ENCODE measurements around the gene GALNT10. TPM values are rescaled to one million over a fixed set of nuclear protein-coding genes. Genes with fewer than 3 reads are reported as not detected.
A peak's percentile ranks its signal among the peaks of the same experiment; 100 is the strongest.

GALNT10 gene
- polyA plus RNA-seq, 1 experiment, result 93.1 TPM

- no peaks in the 10 kb centered on the region for H3K9me3 ChIP-seq (ENCODE audit: control insufficient read depth, insufficient read depth, low read length)
- POLR2A ChIA-PET, result interaction anchor here (0.9 kb wide), 1 partner anchor 118 kb away, joined by 3 read pairs; no protein-coding TSS in a partner anchor
- H3K4me3 ChIP-seq (ENCODE audit: low read depth, low read length), result no peak overlapping the region
- peak; percentile 36 for DNase-seq (ENCODE audit: low read depth, low spot score)
- CTCF ChIA-PET, result interaction anchor here (0.8 kb wide), 1 partner anchor 12 kb away, joined by 3 read pairs; no protein-coding TSS in a partner anchor
- H3K27ac ChIP-seq (ENCODE audit: low read depth, low read length), result no peak overlapping the region
- no peak for TF ChIP-seq CTCF (IDR thresholded peaks at IDR 0.05; ENCODE audit: low read depth, low read length)
- no peaks in the 10 kb centered on the region for H3K27me3 ChIP-seq (ENCODE audit: control insufficient read depth, insufficient read depth, low read length)
Measured at GRCh38 chr5:154334406-154335064, 144.0 kb downstream of the GALNT10 start.

GRCh38 chr5:154335065-154335448 is 144.5 kb downstream of the GALNT10 start:
- CTCF ChIA-PET, result no interaction called here
- no peak for DNase-seq (ENCODE audit: low read depth, low spot score)
- H3K27me3 ChIP-seq (ENCODE audit: control insufficient read depth, insufficient read depth, low read length), result no peaks in the 10 kb centered on the region
- no peak overlapping the region for H3K4me3 ChIP-seq (ENCODE audit: low read depth, low read length)
- no peak overlapping the region for H3K27ac ChIP-seq (ENCODE audit: low read depth, low read length)
- TF ChIP-seq CTCF (IDR thresholded peaks at IDR 0.05; ENCODE audit: low read depth, low read length), result no peak
- POLR2A ChIA-PET, result no interaction called here
- H3K9me3 ChIP-seq (ENCODE audit: control insufficient read depth, insufficient read depth, low read length), result no peaks in the 10 kb centered on the region

- no peaks in the 10 kb centered on the region for H3K27me3 ChIP-seq (ENCODE audit: control insufficient read depth, insufficient read depth, low read length)
- DNase-seq (ENCODE audit: low read depth, low spot score), result no peak
- no peak overlapping the region for H3K4me3 ChIP-seq (ENCODE audit: low read depth, low read length)
- H3K9me3 ChIP-seq (ENCODE audit: control insufficient read depth, insufficient read depth, low read length), result no peaks in the 10 kb centered on the region
- CTCF ChIA-PET, result interaction anchor here (0.5 kb wide), 1 partner anchor 381 kb away, joined by 4 read pairs; no protein-coding TSS in a partner anchor
- TF ChIP-seq CTCF (IDR thresholded peaks at IDR 0.05; ENCODE audit: low read depth, low read length), result no peak
- no peak overlapping the region for H3K27ac ChIP-seq (ENCODE audit: low read depth, low read length)
- POLR2A ChIA-PET, result no interaction called here
Measured at GRCh38 chr5:154341620-154342019, 151.1 kb downstream of the GALNT10 start.

DNA sequence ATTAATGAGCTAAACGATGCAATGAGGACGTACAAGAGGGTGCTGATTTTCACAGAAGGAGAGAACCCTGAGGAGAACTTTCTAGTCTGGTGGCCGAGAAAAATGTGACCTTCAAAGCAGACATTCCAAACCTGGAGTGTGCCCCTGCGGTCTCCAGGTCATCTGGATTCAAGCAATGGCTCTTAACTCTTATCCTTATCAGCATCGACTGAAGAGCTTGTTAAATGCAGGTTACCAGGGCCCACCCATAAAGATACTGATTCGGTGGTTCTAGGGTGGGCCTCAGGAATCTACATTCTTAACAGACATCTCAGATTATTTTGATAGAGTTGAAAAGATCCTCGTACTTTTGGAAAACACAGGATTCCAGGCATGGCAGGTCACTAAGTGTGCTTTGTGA is 151.7 kb downstream of the GALNT10 start:
- no peak overlapping the region for H3K4me3 ChIP-seq (ENCODE audit: low read depth, low read length)
- DNase-seq (ENCODE audit: low read depth, low spot score), result no peak
- no peaks in the 10 kb centered on the region for H3K9me3 ChIP-seq (ENCODE audit: control insufficient read depth, insufficient read depth, low read length)
- TF ChIP-seq CTCF (IDR thresholded peaks at IDR 0.05; ENCODE audit: low read depth, low read length), result no peak
- POLR2A ChIA-PET, result no interaction called here
- H3K27ac ChIP-seq (ENCODE audit: low read depth, low read length), result no peak overlapping the region
- no peaks in the 10 kb centered on the region for H3K27me3 ChIP-seq (ENCODE audit: control insufficient read depth, insufficient read depth, low read length)
- CTCF ChIA-PET, result interaction anchor here (0.5 kb wide), 1 partner anchor 381 kb away, joined by 4 read pairs; no protein-coding TSS in a partner anchor

DNA sequence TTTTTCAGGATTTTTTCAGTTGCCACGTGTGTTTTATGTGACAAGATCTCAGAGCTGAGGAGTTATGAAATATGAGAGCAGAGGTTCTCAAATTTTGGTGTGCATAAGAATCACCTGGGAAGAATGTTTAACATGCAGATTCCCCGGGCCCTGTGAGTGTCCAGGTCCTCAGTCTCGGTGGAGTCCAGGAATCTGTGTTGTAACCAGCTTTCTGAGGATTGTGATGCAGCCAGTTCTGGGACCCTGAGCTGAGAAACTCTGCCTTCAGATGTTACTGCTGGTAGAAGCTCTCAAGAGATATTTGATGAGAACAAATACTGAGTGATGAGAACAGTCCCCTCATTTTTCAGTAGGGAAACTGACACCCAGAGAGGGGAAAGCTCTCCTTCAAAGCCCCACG is 152.4 kb downstream of the GALNT10 start:
- H3K27me3 ChIP-seq (ENCODE audit: control insufficient read depth, insufficient read depth, low read length), result no peaks in the 10 kb centered on the region
- no peak overlapping the region for H3K4me3 ChIP-seq (ENCODE audit: low read depth, low read length)
- no peak overlapping the region for H3K27ac ChIP-seq (ENCODE audit: low read depth, low read length)
- TF ChIP-seq CTCF (IDR thresholded peaks at IDR 0.05; ENCODE audit: low read depth, low read length), result no peak
- no peaks in the 10 kb centered on the region for H3K9me3 ChIP-seq (ENCODE audit: control insufficient read depth, insufficient read depth, low read length)
- no peak for DNase-seq (ENCODE audit: low read depth, low spot score)
- ChIA-PET CTCF (no interaction called here), POLR2A (no interaction called here)
